ENCODE data around the gene MYH15.

DNA sequence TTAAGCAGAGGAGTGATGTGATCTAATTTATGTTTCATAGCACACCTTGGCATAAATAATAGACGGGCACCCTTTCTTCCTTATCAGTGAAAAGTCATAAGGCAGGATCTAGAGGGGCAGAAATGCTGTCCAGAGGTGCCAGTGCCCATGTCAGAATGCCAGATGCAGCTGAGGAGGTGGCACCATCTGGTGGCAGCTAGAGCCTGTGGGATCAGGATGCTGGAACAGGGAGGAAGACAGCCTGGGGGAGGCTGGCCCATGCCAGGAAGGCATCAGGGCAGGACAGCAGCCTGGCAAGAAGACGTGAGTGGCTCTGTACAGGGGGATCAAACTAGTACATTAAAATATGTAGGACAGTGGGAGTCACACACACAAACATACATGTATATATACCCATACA is 16.5 kb downstream of the MYH15 start:
- TF ChIP-seq, protein P1, sequence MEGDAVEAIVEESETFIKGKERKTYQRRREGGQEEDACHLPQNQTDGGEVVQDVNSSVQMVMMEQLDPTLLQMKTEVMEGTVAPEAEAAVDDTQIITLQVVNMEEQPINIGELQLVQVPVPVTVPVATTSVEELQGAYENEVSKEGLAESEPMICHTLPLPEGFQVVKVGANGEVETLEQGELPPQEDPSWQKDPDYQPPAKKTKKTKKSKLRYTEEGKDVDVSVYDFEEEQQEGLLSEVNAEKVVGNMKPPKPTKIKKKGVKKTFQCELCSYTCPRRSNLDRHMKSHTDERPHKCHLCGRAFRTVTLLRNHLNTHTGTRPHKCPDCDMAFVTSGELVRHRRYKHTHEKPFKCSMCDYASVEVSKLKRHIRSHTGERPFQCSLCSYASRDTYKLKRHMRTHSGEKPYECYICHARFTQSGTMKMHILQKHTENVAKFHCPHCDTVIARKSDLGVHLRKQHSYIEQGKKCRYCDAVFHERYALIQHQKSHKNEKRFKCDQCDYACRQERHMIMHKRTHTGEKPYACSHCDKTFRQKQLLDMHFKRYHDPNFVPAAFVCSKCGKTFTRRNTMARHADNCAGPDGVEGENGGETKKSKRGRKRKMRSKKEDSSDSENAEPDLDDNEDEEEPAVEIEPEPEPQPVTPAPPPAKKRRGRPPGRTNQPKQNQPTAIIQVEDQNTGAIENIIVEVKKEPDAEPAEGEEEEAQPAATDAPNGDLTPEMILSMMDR (IDR thresholded peaks at IDR 0.05) = no peak
- TF ChIP-seq, protein P2, sequence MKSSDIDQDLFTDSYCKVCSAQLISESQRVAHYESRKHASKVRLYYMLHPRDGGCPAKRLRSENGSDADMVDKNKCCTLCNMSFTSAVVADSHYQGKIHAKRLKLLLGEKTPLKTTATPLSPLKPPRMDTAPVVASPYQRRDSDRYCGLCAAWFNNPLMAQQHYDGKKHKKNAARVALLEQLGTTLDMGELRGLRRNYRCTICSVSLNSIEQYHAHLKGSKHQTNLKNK (CRISPR knock-in tag; IDR thresholded peaks at IDR 0.05) = no peak
- no peak for TF ChIP-seq ESRRA (CRISPR knock-in tag; IDR thresholded peaks at IDR 0.05; ENCODE audit: borderline replicate concordance)
- TF ChIP-seq ETV6 (CRISPR knock-in tag; IDR thresholded peaks at IDR 0.05) = no peak
- no peak for TF ChIP-seq KAT7 (CRISPR knock-in tag; IDR thresholded peaks at IDR 0.05; ENCODE audit: borderline replicate concordance)
- TF ChIP-seq FOXJ3 (CRISPR knock-in tag; IDR thresholded peaks at IDR 0.05; ENCODE audit: borderline replicate concordance) = no peak
- TF ChIP-seq, protein P3, sequence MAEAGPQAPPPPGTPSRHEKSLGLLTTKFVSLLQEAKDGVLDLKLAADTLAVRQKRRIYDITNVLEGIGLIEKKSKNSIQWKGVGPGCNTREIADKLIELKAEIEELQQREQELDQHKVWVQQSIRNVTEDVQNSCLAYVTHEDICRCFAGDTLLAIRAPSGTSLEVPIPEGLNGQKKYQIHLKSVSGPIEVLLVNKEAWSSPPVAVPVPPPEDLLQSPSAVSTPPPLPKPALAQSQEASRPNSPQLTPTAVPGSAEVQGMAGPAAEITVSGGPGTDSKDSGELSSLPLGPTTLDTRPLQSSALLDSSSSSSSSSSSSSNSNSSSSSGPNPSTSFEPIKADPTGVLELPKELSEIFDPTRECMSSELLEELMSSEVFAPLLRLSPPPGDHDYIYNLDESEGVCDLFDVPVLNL (CRISPR knock-in tag; IDR thresholded peaks at IDR 0.05; ENCODE audit: borderline replicate concordance, low read depth) = no peak
- no peak for TF ChIP-seq TEAD4 (CRISPR knock-in tag; IDR thresholded peaks at IDR 0.05)
- TF ChIP-seq, protein P4, sequence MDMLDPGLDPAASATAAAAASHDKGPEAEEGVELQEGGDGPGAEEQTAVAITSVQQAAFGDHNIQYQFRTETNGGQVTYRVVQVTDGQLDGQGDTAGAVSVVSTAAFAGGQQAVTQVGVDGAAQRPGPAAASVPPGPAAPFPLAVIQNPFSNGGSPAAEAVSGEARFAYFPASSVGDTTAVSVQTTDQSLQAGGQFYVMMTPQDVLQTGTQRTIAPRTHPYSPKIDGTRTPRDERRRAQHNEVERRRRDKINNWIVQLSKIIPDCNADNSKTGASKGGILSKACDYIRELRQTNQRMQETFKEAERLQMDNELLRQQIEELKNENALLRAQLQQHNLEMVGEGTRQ (CRISPR knock-in tag; IDR thresholded peaks at IDR 0.05) = no peak
